ENCODE measurements around the gene LCK.

DNA sequence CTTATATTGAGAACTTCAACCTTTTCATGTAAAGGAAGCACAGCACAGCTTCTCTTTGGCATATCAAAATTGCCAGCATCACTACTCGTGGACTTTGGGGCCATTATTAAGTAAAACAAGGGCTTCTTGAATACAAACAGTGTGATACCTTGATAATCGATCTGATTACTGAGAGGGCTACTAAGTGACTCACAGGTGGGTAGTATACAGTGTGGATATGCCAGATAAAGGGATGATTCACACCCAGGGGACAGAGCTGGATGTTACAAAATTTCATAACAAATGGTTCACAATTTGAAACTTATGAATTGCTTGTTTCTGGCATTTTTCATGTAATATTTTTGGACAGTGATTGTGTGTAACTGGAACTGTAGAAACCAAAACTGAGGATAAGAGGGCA, 56.3 kb downstream of the LCK start:
- TF ChIP-seq, protein P1, sequence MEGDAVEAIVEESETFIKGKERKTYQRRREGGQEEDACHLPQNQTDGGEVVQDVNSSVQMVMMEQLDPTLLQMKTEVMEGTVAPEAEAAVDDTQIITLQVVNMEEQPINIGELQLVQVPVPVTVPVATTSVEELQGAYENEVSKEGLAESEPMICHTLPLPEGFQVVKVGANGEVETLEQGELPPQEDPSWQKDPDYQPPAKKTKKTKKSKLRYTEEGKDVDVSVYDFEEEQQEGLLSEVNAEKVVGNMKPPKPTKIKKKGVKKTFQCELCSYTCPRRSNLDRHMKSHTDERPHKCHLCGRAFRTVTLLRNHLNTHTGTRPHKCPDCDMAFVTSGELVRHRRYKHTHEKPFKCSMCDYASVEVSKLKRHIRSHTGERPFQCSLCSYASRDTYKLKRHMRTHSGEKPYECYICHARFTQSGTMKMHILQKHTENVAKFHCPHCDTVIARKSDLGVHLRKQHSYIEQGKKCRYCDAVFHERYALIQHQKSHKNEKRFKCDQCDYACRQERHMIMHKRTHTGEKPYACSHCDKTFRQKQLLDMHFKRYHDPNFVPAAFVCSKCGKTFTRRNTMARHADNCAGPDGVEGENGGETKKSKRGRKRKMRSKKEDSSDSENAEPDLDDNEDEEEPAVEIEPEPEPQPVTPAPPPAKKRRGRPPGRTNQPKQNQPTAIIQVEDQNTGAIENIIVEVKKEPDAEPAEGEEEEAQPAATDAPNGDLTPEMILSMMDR (conservative IDR thresholded peaks at IDR 0.05; ENCODE audit: low read depth in 2 of 2), result no peak
- TF ChIP-seq NANOG (IDR thresholded peaks at IDR 0.05; ENCODE audit: borderline replicate concordance), result no peak

Measured in GM23338 (cell line).